HG03439 (cell line): ENCODE measurements around the gene SOX30.
"Not testable (repeated sequence)": the region's sequence is repeated elsewhere in the genome, so short reads cannot be mapped to it uniquely, and the experiment has no call there.

Experiments
- ATAC-seq: cut with Tn5 transposase; IDR thresholded peaks from one replicate; pipeline ENCODE4 v1.9.1; 2021; ENCODE audit warnings: mild to moderate bottlenecking, moderate library complexity; ENCODE audit not compliant: unreplicated experiment

The SOX30 gene

DNA sequence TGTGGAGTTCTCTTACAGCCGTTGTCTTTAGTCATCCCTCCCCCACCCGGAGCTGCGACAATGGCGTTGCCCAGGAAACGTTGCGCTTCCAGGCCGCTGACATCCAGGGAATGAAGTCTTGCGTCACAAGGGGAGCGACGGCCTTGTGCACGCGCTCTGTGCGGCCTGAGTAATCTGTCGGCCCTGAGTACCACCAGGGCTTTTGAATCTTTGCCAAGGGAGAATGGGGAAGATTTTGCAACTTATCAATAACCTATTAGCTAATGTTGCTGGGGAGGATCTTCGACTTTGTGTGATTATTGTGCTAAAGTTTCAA lies at the start of gene SOX30:
Gene SOX30, minus strand, starts transcription at position 62 of the 316 bp plus-strand sequence. CDS start 360 bp downstream, outside the sequence.
- no peak for ATAC-seq

DNA sequence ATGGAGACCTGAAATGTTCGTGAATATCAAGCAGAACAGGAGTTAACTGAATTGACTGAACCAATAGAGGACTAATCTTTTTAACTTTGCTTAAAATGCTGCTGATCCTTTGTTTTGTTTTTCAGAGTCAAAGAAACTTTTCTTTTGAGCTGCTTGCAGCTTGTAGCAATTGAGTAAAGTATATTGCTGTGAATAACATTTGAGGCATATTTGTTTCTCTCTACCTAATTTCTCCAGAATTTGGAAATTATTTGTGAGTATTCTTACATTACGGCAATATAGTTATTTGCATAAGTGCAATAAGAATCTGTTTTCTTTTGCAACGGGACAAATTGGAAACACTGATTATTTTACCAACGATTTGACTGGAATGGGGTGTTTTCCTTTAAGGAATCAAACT lies 46.4 kb upstream of the SOX30 start:
- not testable (repeated sequence) for ATAC-seq

DNA sequence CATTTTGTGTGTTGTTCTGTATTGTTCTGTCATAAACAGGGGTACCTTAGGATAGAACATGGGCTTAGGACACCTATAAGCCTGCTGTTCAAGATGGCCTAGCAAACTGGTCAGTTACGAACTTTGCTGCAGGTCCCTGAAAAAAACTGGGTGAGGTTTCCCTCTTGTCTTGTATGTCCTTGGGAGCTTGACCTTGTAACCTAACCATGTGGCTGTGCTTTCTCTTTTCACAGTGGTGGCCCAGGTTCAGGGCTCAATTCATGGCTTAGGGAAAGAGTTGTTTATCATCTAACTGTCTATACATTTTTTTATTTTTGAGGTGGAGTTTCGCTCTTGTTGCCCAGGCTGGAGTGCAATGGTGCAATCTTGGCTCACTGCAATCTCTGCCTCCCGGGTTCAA lies 43.9 kb upstream of the SOX30 start:
- not testable (repeated sequence) for ATAC-seq

DNA sequence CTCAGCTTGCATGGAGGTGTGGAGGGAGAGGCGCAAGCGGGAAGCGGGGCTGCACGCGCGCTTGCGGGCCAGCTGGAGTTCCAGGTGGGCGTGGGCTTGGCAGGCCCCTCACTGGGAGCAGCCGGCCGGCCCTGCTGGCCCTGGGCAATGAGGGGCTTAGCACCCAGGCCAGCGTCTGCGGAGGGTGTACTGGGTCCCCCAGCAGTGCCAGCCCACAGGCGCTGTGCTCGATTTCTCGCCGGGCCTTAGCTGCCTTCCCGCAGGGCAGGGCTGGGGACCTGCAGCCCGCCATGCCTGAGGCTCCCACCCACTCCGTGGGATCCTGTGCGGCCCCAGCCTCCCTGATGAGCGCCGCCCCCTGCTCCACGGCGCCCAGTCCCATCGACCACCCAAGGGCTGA lies 41.6 kb upstream of the SOX30 start:
- ATAC-seq = not testable (repeated sequence)

DNA sequence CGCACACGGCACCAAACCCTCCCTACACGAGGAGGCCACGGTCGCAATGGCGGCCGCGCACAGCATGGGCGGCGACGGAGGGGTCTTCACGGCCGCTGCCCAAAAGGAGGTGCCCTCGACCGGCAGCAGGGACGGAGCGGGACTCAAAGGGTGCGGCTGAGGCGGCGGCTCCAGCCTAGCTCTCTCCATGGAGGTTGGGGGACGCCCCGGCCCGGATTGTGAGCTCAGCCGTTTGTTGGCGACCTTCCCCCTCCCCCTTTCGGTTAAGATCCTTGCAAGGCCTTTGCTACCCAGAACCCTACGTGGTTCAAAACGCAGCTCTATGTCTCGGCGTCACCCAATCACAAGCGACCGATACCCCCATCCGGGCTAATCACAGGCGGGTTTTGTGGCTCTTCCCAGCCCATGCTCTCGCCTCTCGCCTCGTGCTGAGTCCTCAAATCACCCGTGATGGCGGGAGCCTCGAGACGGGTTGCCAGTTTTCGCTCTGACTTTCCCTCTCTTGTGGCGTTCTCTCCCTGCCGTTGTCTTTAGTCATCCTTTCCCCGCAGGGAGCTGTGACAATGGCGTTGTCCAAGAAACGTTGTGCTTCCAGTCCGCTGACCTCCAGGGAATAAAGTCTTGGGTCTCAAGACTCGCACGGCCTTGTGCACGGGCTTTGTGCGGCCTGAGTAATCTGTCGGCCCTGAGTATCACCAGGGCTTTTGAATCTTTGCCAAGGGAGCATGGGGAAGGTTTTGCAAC lies 38.6 kb upstream of the SOX30 start:
- ATAC-seq = no peak

DNA sequence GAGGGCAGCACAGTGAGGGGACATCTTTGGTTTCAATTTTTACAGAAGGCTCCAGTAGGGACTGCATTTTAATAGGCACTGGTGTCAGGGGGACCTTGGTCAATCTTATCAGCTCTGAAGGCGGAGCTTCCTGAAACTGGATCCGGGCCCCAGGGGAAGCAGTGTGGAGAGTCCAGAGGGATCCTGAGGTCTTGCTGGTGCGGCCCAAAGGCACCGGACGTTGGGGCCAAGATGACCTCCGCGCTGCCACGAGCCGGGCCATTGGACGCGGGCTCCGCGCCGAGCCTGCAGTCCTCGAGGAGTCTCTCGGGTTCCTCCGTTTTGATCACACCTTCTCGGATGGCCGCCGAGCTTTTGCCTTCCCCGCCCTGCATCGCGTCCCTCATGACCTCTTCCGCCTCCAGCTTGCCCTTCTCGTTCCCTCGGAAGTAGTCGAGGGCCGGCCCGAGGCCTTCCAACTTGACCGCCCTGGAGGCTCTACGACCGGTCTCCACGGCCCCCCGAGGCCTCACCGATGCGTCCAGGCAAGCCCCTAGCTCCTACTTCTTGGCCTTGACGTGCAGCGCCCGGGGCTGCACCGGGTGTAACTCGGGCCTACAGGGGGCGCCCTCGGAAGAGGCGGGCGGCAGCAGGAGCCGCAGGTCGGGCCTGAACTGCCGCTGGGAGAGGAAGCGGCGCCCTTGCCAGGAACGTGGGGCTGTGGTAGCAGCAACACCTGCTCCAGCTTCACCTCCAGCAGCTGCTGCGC lies 37.9 kb upstream of the SOX30 start:
- ATAC-seq = no peak

DNA sequence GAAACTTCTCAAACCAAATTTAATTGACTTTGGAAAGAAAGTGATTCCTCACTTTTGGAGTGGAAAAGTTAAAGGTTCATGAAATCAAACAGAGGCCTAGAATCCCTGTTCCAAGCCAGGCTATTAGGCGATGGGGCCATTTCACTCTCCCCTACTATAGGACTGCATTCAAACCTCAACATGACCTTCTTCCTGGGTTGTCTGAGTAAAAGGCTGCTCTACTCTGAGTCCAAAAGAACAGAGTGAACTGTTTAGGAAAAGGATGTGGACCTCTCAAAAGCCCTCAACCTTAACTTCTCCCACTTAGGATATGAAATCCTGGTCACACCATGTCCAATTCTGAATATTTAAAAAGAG lies 34.9 kb upstream of the SOX30 start:
- no peak for ATAC-seq

DNA sequence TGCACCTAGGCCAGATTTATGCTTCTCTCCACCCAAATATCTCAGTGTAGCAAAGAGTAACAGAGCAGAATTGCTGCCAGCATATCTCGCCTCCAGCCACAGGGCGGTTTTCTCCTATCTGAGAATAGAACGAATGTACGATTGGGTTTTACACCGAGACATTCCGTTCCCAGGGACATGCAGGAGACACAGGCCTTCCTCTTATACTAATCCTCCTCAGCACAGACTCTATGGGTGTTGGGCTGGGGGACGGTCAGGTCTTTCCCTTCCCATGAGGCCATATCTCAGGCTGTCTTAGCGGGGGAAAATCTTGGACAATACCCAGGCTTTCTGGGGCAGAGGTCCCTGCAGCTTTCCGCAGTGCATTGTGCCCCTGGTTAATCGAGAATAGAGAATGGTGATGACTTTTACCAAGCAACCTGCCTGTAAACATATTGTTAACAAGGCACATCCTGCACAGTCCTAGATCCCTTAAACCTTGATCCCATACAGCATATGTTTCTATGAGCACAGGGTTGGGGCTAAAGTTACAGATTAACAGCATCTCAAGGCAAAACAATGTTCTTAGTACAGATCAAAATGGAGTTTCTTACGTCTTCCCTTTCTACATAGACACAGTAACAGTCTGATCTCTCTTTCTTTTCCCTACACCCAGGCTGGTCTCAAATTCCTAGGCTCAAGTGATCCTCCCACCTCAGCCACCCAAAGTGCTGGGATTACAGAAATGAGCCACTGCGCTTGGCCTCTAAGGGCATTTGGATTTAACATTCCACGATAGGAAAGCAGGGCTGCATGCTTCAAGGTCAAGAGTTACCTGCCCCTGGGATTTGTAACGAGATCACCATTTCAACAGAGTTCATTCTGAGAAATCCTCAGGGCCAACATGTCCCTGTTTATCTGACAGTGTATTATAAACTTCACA lies 34.3 kb upstream of the SOX30 start:
- ATAC-seq = not testable (repeated sequence)

DNA sequence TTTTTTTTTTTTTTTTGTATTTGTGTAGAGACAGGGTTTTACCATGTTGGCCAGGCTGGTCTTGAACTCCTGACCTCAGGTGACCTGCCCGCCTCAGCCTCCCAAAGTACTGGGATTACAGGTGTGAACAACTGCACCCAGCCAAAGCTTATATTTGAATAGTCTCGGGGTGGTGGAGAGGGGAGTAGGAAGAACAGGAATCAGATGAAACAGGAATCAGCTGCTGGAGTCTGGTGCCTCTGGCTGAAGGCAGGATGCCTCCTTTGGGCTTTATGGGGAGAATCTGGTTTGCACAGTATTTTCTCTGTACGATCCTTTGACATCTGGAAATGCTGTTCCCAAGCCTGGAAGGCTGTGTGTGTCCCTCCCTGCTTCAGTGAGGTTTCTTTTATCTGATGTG lies 30.0 kb upstream of the SOX30 start:
- ATAC-seq = no peak

DNA sequence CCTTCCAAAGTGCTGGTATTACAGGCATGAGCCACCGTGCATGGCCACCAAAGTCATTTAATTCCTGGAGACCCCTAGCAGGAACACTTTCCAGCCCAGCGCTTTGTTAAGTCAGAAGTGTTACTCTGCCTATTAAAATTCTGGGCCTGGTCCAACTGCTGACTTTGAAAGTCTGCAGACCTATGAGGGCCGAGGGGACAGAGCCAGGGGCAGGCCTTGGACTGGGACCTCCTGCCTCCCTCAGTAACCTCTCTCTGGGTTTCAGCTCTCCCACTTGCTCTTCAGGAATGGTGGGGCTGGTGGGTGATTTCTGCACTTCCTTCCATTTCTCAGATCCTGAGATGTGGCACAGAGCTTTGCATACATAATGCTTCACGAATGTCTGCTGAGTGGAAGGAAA lies 28.8 kb upstream of the SOX30 start:
- ATAC-seq = no peak

DNA sequence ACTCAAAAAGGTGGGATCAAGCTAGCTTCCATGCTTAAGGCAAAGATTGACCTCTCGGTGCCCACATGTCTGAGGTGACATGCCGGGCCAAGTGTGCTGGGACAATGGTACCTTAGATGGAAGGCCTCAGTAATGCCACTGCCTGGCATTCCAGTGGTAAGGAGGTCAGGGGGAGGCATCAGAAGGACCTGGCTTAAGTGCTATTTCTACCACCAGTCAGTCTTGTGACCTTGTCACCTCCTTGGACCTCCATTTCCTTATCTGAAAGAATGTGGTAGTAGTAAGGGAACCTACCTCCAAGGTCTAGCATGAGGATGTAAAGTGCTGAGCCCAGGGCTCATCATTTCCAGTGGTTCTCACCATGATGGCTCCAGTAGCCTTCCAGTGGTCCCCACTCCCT lies 28.0 kb upstream of the SOX30 start:
- ATAC-seq = no peak

DNA sequence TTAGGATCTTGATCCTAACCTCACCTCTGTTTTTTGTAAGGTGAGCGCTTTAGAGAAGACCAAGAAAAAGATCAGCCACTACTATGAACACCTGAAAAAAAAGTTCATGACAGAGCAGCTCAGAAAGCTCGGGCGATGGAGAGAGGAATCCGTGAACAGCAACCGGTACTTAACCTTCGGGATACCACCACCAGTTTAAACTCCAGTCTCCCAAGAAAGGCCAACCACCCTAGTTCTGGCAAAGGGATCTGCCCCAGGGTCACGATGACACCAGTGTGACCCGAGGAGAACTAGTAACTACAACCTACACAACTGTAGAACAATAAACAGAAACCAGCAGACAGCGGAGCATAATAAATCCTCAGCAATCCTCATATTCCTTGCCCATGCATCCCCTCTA lies 27.6 kb upstream of the SOX30 start:
- ATAC-seq = no peak

DNA sequence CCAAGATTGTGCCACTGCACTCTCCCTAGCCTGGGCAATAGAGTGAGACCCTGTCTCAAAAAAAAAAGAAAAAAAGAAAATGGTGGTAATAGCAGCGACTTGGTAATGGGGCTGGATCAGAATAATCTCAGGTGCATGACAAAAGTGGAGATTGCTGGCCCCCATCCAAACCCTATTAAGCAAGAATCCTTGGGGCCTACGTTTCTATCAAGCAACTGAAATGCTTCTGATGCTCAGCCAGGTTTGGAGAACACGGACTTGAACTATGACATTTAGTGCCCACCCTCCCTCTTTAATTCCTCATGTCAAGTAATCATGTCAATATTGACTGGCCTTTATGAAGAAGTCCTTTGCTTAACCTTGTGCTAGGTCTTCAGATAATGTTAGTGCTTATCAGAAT lies 25.7 kb upstream of the SOX30 start:
- no peak for ATAC-seq

DNA sequence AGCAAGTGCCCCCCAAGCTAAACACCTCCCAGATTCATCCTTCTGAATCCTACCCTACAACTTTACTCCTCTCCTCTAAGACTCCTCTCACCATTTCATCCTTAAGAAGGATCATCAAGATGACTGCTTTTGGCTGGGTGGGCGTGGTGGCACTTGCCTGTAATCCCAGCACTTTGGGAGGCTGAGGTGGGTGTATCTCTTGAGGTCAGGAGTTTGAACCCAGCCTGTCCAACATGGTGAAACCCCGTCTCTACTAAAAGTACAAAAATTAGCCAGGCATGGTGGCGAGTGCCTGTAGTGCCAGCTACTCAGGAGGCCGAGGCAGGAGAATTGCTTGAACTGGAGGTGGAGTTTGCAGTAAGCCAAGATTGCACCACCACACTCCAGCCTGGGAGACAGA lies 22.1 kb upstream of the SOX30 start:
- not testable (repeated sequence) for ATAC-seq

DNA sequence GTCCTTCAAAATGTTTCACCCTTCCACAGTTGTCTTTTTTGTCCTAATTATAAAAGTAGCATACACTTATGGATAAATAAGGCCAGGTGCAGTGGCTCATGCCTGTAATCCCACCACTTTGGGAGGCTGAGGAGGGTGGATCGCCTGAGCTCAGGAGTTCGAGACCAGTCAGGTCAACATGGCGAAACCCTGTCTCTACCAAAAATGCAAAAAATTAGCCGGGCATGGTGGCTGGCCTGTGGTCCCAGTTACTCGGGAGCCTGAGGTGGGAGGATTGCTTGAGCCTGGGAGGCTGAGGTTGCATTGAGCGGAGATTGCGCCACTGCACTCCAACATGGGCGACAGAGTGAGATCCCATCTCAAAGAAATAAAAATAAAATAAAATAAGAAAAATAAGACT lies 20.7 kb upstream of the SOX30 start:
- no peak for ATAC-seq

DNA sequence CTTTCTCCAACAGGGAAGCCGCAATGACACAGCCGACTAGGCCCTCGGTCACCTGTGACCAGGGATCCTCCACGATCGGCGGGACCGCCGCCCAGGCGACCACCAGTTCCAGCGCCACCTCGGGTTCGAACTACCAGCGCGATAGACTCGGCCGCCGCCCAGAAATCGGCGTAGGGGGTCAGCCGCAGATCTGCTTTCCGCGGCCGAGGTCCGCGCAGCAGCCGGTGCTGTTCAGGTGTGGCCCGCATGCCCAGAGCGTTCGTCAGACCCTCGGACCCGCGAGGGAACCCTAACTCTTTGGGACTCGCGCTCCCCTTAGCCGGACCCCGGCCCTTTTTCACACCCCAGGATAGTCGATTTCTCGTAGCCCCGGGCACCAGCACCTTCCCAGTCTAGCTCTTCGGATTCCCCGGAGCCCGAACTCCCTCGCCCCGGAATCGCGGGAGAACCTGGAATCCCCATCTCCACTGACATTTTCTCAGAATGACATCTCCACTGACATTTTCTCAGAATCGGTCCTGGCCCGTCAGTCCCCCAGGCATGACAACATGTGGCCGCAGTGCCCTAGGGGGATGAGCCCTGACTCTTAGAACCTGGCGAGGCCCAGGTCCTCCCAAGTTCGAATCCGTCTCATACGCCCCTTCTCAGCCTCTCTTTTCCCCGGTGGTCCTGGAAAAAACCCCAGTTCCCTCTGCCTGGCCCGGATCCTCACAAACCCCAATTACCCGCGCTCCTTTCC lies 19.5 kb upstream of the SOX30 start:
- ATAC-seq = no peak

DNA sequence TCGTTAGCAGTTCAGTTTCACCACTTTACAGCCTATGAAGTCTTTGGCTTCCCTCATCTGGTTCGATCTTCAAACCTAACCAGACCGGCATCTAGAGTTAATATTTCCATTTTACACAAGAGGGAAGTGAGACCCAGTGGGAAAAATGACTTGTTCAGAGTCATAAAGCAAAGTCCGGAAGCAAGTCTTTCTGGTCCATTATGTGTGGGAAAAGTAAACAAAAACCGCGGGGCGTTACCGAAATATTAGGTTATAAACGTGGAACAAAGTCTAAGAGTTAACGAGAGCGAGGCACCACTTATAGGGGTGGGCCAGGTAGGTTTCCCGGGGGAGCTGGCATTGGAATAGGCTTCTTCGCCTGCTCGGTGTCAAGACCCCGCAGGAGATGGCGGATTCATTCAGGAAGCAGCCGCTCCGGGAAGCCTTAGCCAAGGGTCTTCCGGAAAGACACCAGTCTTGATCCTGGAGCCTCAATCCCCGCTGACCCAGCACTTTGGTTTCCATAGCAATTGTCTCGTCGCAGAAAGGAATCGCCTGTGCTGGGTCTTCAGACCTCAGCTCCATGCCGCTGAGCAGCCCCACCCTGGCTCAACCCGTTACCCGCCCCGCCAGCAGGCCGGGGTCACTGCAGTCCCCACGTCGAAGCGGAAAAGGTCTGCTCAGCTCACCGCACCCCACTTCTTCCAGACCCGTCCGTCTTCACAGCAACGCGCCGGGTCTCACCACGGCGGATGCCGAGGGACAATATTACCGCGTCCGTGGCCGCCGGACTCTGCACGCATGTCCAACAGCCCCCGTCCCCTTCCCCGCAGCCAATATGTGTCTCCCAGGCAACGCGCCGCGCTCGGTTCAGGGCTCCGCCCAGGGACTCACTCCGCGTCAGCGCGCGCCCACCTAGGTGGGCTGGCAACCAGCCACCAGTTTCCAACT lies 18.7 kb upstream of the SOX30 start, which contains the start of gene C5orf52:
Gene C5orf52, plus strand, starts transcription at position 872 of the 930 bp plus-strand sequence. CDS start 82 bp downstream, outside the sequence.
- ATAC-seq = no peak

DNA sequence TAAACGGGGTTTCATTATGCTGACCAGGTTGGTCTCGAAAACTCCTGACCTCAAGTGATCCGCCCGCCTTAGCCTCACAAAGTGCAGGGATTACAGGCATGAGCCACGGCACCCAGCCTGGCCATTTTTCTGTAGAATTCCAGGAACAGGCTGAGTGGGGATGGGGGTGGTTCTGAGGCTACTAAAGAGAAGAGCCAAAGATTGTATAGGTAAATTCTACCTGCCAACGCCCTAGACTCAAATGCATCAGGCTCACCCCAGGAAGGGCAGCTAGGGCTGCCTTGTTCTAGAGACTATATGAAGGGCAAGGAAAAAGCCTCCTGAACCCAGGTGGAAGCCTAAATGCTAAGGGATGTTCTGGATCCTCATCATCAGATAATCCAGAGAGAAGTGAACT lies 17.5 kb upstream of the SOX30 start:
- no peak for ATAC-seq

DNA sequence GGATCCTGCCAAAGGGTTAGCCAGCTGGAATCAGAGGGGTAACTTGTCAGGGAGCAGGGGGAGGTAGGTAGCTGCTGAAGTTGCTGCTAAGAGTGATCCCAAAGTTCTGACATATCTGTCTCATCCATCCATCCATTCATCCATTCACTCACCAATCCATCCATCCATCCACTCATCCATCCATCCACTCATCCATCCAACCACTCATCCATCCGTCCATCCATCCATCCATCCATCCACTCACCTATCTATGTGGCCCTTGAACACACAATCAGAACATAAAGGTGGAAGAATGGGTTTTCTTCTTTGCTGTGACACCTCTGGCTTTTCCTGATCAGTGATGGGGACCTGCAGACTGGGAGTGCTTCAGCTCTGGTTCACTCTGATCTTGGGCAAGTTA lies 16.1 kb upstream of the SOX30 start:
- ATAC-seq = no peak
